Measurements from ENCODE around the gene RXRB.

DNA sequence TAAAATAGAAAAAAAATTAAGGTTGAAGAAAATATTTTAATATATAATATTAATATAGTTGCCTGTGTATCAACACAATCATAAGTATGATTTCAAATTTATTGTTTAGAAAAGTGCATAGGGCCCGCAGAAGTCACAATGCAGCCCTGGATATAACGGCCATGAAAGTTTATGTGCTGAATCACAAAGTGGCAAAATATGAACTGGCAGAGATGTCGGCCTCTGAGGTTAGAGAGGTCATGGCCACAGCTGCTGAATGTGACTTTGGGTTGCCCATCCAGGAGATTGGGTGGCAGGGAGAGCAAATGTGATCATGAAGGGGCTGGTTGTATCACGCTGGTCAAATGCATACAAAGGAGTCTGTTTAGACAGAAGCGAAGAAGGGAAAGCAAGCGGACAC, 43.9 kb downstream of the RXRB start:
- no peak for TF ChIP-seq CHD2 (IDR thresholded peaks at IDR 0.05; ENCODE audit: low read length, partially characterized antibody)
- TF ChIP-seq RFX5 (IDR thresholded peaks at IDR 0.05; ENCODE audit: low read length) = no peak
- TF ChIP-seq TEAD4 (IDR thresholded peaks at IDR 0.05; ENCODE audit: borderline replicate concordance, insufficient read depth) = no peak
- no peak for TF ChIP-seq SMC3 (IDR thresholded peaks at IDR 0.05; ENCODE audit: low read depth, low read length)
- no peak for TF ChIP-seq EZH2phosphoT487 (IDR thresholded peaks at IDR 0.05; ENCODE audit: borderline replicate concordance, low read depth)
- no peak for TF ChIP-seq CTCF (IDR thresholded peaks at IDR 0.05)
- TF ChIP-seq RXRA (IDR thresholded peaks at IDR 0.05; ENCODE audit: borderline replicate concordance, low read depth) = no peak
- no peak for TF ChIP-seq TAF1 (IDR thresholded peaks at IDR 0.05; ENCODE audit: borderline replicate concordance, low read depth, low read length)
- TF ChIP-seq FOXJ3 (CRISPR knock-in tag; IDR thresholded peaks at IDR 0.05) = no peak
- TF ChIP-seq REST (IDR thresholded peaks at IDR 0.05; ENCODE audit: low read depth, low read length) = no peak
- no peak for TF ChIP-seq PBX3 (IDR thresholded peaks at IDR 0.05)

Data from SK-N-SH (cell line).